A673 (cell line): Measurements from ENCODE around the gene RASGEF1C. TPM values are rescaled to one million over a fixed set of nuclear protein-coding genes. Genes with fewer than 3 reads are reported as not detected.

Experiments
- BruUV-seq: library from RNA; stranded (reverse); fragments of 400-500 nt; replicated peaks from 2 replicates; lab custom pipeline; 2021; lab: Mats Ljungman, UMichigan
- CTCF ChIA-PET: fragments of 300-600 bp; sonication (Branson Sonifier 250); formaldehyde crosslinking; loops from one replicate; lab custom pipeline; 2022; ENCODE audit warnings: antibody characterized with exemption; lab: Charles Lee
- POLR2A ChIA-PET: fragments of 300-600 bp; sonication (Branson Sonifier 250); formaldehyde crosslinking; loops from one replicate; lab custom pipeline; 2022; ENCODE audit warnings: antibody characterized with exemption; ENCODE audit not compliant: low non-redundant PET; lab: Charles Lee
- DNase-seq: peaks from one replicate; pipeline ENCODE4 v3.0.0-alpha.2; 2015; ENCODE audit warnings: low spot score
- H3K27ac ChIP-seq: fragments of 200-600 bp; sonication (generic); 2 replicates; pipeline ENCODE4 v1.5.1; 2016; ENCODE audit warnings: mixed run types, low read depth, mild to moderate bottlenecking, mixed read lengths, antibody characterized with exemption, low read length; ENCODE audit not compliant: poor library complexity, severe bottlenecking
- H3K27me3 ChIP-seq: fragments of 200-600 bp; sonication (generic); replicated peaks from 2 replicates; pipeline ENCODE4 v1.6.1; 2017; ENCODE audit warnings: mixed run types, low read depth, mild to moderate bottlenecking, mixed read lengths, antibody characterized with exemption, low read length; ENCODE audit not compliant: insufficient read depth, poor library complexity
- H3K36me3 ChIP-seq: fragments of 200-600 bp; sonication (generic); 2 replicates; pipeline ENCODE4 v1.6.1; 2016; ENCODE audit warnings: mixed run types, mild to moderate bottlenecking, mixed read lengths, antibody characterized with exemption, low read length; ENCODE audit not compliant: insufficient read depth, poor library complexity, severe bottlenecking
- H3K4me1 ChIP-seq: fragments of 200-600 bp; sonication (generic); 2 replicates; pipeline ENCODE4 v1.6.1; 2017; ENCODE audit warnings: mixed run types, mild to moderate bottlenecking, mixed read lengths, antibody characterized with exemption, low read length; ENCODE audit not compliant: insufficient read depth, poor library complexity, severe bottlenecking
- H3K4me3 ChIP-seq: fragments of 200-600 bp; sonication (generic); 2 replicates; pipeline ENCODE4 v1.5.1; 2016; ENCODE audit warnings: low read depth, mixed run types, mild to moderate bottlenecking, mixed read lengths, low read length; ENCODE audit not compliant: poor library complexity, severe bottlenecking
- H3K9me3 ChIP-seq: fragments of 200-600 bp; sonication (generic); 2 replicates; pipeline ENCODE4 v1.6.1; 2016; ENCODE audit warnings: mixed run types, low read depth, mild to moderate bottlenecking, mixed read lengths, antibody characterized with exemption, low read length; ENCODE audit not compliant: poor library complexity, severe bottlenecking
- EZH2 ChIP-seq: fragments of 200-600 bp; sonication (generic); IDR thresholded peaks from 2 replicates; pipeline ENCODE4 v1.6.1; 2017; ENCODE audit warnings: borderline replicate concordance, low read depth, mild to moderate bottlenecking, mixed read lengths, antibody characterized with exemption, low read length; ENCODE audit not compliant: poor library complexity, severe bottlenecking
- intact Hi-C: fragments of 100-400 bp; cut with micrococcal nuclease; formaldehyde crosslinking; loops from one replicate; pipeline ENCODE4 v1.10.0; 2022; ENCODE audit not compliant: unreplicated experiment
- total RNA-seq: library from RNA; stranded (reverse); gene quantifications from 2 replicates; pipeline ENCODE4 v1.2.3, GENCODE V29; 2021
- TF ChIP-seq, protein P1 (sequence below): fragments of 300-800, 200-600 bp; sonication (generic); conservative IDR thresholded peaks from 2 replicates; pipeline ENCODE4 v1.5.1; 2017; ENCODE audit warnings: low read depth, mild to moderate bottlenecking, antibody characterized with exemption, low read length, moderate library complexity, mixed read lengths

The RASGEF1C gene
- total RNA-seq, 1 experiment from 2014 or later, result not detected

DNA sequence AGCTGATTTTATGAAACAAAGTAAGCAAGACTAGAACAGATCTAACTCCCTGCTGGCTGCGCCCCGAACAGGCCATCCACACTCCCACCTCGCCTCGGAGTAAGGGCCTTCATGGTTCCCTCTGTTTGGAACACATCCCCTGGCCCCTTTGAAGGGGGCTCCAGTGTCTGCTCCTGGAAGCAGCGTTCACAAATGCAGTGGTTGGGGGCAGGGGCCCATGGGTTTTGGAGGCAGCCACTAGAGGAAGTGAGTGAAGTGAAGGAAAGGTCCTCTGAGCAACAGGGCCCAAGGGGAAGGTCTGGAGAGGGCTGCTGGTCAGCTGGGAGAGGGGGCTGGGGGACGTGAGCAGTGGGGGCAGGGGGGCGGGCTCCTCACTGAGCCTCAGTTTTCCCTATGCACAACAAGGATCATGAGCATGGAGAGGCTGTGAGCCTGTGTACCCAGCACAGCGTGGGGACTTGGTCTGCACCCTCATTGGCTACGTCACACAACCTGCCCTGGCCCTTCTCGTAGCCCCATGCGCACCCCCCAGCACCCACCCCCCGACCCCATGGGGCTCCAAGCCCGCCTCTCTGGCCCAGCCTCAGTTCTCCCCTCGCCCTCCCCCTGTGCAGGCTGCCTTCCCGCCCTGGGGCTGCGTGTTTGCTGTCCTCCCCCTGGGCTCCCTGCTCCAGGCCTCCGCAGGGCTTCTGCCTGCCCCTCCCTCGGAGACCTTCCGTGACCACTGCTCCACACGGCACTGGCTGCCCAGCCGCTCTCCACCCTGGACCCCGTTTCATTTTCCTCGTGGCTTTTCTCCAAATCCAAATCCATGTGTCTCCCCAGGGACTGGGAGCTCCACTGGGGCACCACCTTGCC is 39.5 kb downstream of the RASGEF1C start:
- ChIA-PET CTCF (no interaction called here), POLR2A (no interaction called here)
- TF ChIP-seq EZH2, result no peak
- TF ChIP-seq, protein P1, sequence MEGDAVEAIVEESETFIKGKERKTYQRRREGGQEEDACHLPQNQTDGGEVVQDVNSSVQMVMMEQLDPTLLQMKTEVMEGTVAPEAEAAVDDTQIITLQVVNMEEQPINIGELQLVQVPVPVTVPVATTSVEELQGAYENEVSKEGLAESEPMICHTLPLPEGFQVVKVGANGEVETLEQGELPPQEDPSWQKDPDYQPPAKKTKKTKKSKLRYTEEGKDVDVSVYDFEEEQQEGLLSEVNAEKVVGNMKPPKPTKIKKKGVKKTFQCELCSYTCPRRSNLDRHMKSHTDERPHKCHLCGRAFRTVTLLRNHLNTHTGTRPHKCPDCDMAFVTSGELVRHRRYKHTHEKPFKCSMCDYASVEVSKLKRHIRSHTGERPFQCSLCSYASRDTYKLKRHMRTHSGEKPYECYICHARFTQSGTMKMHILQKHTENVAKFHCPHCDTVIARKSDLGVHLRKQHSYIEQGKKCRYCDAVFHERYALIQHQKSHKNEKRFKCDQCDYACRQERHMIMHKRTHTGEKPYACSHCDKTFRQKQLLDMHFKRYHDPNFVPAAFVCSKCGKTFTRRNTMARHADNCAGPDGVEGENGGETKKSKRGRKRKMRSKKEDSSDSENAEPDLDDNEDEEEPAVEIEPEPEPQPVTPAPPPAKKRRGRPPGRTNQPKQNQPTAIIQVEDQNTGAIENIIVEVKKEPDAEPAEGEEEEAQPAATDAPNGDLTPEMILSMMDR, result no peak
- Histone ChIP-seq H3K27me3 (peaks cover 6% of the 10 kb centered on the region), H3K4me1 (no peaks in the 10 kb centered on the region), H3K4me3 (no peak overlapping the region), H3K36me3 (no peaks in the 10 kb centered on the region), H3K27ac (no peak overlapping the region), H3K9me3 (no peaks in the 10 kb centered on the region)
- BruUV-seq, result no TSS peak
- intact Hi-C loops, result no loop called here
- DNase-seq, result no peak

- no peaks in the 10 kb centered on the region for H3K9me3 ChIP-seq
- no TSS peak for BruUV-seq
Measured at GRCh38 chr5:180168758-180169157, 40.3 kb downstream of the RASGEF1C start.

DNA sequence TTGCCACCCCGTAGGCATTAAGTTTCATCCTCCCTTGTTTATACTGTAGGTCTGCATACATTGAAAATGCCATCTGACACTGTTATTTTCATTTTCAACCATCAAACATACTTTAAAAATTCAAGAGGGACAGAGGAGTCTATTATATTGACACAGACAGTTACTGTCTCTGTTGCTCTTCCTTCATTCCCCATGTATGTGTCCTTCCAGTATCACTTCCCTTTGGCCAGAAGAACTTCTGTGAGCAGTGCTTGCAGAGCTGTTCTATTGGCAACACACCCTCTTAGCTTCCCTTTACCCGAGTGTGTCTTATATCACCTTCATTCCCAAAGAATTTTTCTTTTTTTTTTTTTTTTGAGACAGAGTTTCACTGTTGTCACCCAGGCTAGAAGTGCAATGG is 42.8 kb downstream of the RASGEF1C start:
- Histone ChIP-seq H3K27me3 (peaks cover 14% of the 10 kb centered on the region), H3K4me3 (no peak overlapping the region), H3K27ac (no peak overlapping the region), H3K9me3 (no peaks in the 10 kb centered on the region), H3K36me3 (no peaks in the 10 kb centered on the region), H3K4me1 (no peaks in the 10 kb centered on the region)
- ChIA-PET CTCF (no interaction called here), POLR2A (no interaction called here)
- intact Hi-C loops, result no loop called here
- no peak for TF ChIP-seq EZH2
- TF ChIP-seq, protein P1, result no peak
- no peak for DNase-seq
- no TSS peak for BruUV-seq

More at GRCh38 chr5:180168758-180169157, 40.3 kb downstream of the RASGEF1C start:
- Histone ChIP-seq H3K4me3 (no peak overlapping the region), H3K27me3 (peaks cover 11% of the 10 kb centered on the region), H3K36me3 (no peaks in the 10 kb centered on the region), H3K27ac (no peak overlapping the region), H3K4me1 (no peaks in the 10 kb centered on the region)
- TF ChIP-seq EZH2, result no peak
- TF ChIP-seq, protein P1, result no peak
- POLR2A ChIA-PET, result no interaction called here
- intact Hi-C loops, result no loop called here
- DNase-seq, result no peak
- CTCF ChIA-PET, result no interaction called here
